ENCODE measurements around the gene SEMA5B.

SEMA5B gene

GRCh38 chr3:122932251-122932967, 95.2 kb downstream of the SEMA5B start:
- CTCF ChIA-PET: no interaction called here
- POLR2A ChIA-PET: no interaction called here
- DNase-seq (ENCODE audit: extremely low spot score): no peak
- TF ChIP-seq, protein P1, sequence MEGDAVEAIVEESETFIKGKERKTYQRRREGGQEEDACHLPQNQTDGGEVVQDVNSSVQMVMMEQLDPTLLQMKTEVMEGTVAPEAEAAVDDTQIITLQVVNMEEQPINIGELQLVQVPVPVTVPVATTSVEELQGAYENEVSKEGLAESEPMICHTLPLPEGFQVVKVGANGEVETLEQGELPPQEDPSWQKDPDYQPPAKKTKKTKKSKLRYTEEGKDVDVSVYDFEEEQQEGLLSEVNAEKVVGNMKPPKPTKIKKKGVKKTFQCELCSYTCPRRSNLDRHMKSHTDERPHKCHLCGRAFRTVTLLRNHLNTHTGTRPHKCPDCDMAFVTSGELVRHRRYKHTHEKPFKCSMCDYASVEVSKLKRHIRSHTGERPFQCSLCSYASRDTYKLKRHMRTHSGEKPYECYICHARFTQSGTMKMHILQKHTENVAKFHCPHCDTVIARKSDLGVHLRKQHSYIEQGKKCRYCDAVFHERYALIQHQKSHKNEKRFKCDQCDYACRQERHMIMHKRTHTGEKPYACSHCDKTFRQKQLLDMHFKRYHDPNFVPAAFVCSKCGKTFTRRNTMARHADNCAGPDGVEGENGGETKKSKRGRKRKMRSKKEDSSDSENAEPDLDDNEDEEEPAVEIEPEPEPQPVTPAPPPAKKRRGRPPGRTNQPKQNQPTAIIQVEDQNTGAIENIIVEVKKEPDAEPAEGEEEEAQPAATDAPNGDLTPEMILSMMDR (IDR thresholded peaks at IDR 0.05; ENCODE audit: control extremely low read depth, extremely low read depth, low read depth, missing control alignments): no peak

GRCh38 chr3:122931636-122932035, 95.9 kb downstream of the SEMA5B start:
- TF ChIP-seq, protein P1 (IDR thresholded peaks at IDR 0.05; ENCODE audit: control extremely low read depth, extremely low read depth, low read depth, missing control alignments): no peak
- ChIA-PET POLR2A (no interaction called here), CTCF (no interaction called here)
- DNase-seq (ENCODE audit: extremely low spot score): no peak

GRCh38 chr3:122930063-122930997, 97.2 kb downstream of the SEMA5B start:
- POLR2A ChIA-PET: no interaction called here
- DNase-seq (ENCODE audit: extremely low spot score): no peak
- TF ChIP-seq, protein P1 (IDR thresholded peaks at IDR 0.05; ENCODE audit: control extremely low read depth, extremely low read depth, low read depth, missing control alignments): no peak
- CTCF ChIA-PET: interaction anchor here (2.5 kb wide), 1 partner anchor 12 kb away, joined by 10 read pairs; no protein-coding TSS in a partner anchor

DNA sequence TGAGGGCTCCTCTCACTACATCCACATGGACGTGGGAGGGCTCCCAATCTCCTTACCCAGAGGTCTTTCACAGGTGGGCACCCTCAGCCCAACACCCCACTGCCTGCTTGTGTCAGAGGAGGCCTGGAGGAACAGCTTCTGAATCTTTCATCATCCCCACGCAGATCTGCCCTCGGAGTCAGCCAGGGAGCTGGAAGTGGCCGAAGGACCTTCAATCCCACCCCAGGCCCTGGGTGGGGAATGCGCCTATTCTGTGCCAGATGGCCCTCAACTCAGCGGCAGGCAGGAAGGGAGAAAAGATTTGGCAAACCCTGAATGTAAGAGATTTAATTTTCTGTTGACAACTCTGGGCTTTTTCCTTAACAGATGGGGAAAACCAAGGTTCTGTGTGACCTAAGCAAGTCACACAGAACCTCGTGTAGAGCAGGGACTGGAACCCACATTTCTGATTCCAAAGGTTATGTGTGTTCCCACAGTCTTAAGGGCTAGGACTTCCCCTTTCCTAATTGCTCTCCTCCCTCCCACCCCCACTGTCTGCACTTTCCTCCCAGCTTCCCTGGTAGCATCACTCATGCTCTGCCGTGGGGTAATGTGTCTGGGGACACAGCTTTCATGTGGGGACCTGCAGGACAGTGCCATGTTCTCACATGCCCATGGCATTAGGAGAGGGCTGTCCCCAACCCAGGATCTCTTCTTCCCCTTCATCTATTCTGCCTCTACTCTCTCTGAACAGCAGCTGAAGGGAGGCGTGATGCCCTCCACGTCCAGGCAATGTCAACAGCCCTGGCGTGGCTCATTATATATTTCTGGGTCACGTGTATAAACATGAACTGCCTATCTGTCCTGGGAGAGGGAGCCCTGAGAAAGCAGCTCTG, 98.1 kb downstream of the SEMA5B start:
- TF ChIP-seq, protein P1 (IDR thresholded peaks at IDR 0.05; ENCODE audit: control extremely low read depth, extremely low read depth, low read depth, missing control alignments): no peak
- ChIA-PET CTCF (interaction anchor here (1.2 to 2.5 kb wide), 2 partner anchors 8 to 13 kb away, joined by 3 to 10 read pairs; no protein-coding TSS in a partner anchor), POLR2A (no interaction called here)
- no peak for DNase-seq (ENCODE audit: extremely low spot score)

GRCh38 chr3:122928396-122929187, 99.0 kb downstream of the SEMA5B start:
- ChIA-PET CTCF (interaction anchor here (1.2 to 2.5 kb wide), 2 partner anchors 9 to 14 kb away, joined by 3 to 10 read pairs; no protein-coding TSS in a partner anchor), POLR2A (no interaction called here)
- DNase-seq (ENCODE audit: extremely low spot score): no peak
- TF ChIP-seq, protein P1 (IDR thresholded peaks at IDR 0.05; ENCODE audit: control extremely low read depth, extremely low read depth, low read depth, missing control alignments): peak; percentile 1

Data from GM10248 (cell line).